Smooth muscle cell (in vitro differentiated cells): ENCODE data around the gene HSD17B3. TPM values are rescaled to one million over a fixed set of nuclear protein-coding genes. Genes with fewer than 3 reads are reported as not detected.
"Not testable (repeated sequence)": the region's sequence is repeated elsewhere in the genome, so short reads cannot be mapped to it uniquely, and the experiment has no call there.

ENCODE experiments used
- DNase-seq: peaks from one replicate; lab custom pipeline; 2025; ENCODE audit not compliant: unreplicated experiment; lab: John Stamatoyannopoulos, UW
- H2AFZ ChIP-seq: fragments of 200-600 bp; sonication (generic); 2 replicates; pipeline ENCODE4 v1.6.0; 2016; ENCODE audit warnings: antibody characterized with exemption, low read depth, mild to moderate bottlenecking
- H3F3A ChIP-seq: fragments of 200-600 bp; sonication (generic); 2 replicates; pipeline ENCODE4 v1.6.0; 2017; ENCODE audit warnings: antibody characterized with exemption, low read depth
- H3K27ac ChIP-seq: fragments of 200-600 bp; sonication (generic); 2 replicates; pipeline ENCODE4 v1.5.1; 2016; ENCODE audit warnings: low read depth, mild to moderate bottlenecking
- H3K27me3 ChIP-seq: fragments of 200-600 bp; sonication (generic); 2 replicates; pipeline ENCODE4 v1.6.1; 2016; ENCODE audit warnings: low read depth, mild to moderate bottlenecking
- H3K36me3 ChIP-seq: fragments of 200-600 bp; sonication (generic); 2 replicates; pipeline ENCODE4 v1.5.1; 2016; ENCODE audit warnings: low read depth
- H3K4me1 ChIP-seq: fragments of 200-600 bp; sonication (generic); 2 replicates; pipeline ENCODE4 v1.5.1; 2016; ENCODE audit warnings: low read depth
- H3K4me2 ChIP-seq: fragments of 200-600 bp; sonication (generic); 2 replicates; pipeline ENCODE4 v1.6.0; 2016; ENCODE audit warnings: mild to moderate bottlenecking
- H3K4me3 ChIP-seq: fragments of 200-600 bp; sonication (generic); 2 replicates; pipeline ENCODE4 v1.5.1; 2016; ENCODE audit warnings: mild to moderate bottlenecking
- H3K79me2 ChIP-seq: fragments of 200-600 bp; sonication (generic); 2 replicates; pipeline ENCODE4 v1.6.0; 2016; ENCODE audit warnings: low read depth, mild to moderate bottlenecking
- H3K9ac ChIP-seq: fragments of 200-600 bp; sonication (generic); 2 replicates; pipeline ENCODE4 v1.6.0; 2016; ENCODE audit warnings: low read depth
- H3K9me3 ChIP-seq: fragments of 200-600 bp; sonication (generic); replicated peaks from 2 replicates; pipeline ENCODE4 v1.5.1; 2016; ENCODE audit warnings: low read depth
- H4K20me1 ChIP-seq: fragments of 200-600 bp; sonication (generic); 2 replicates; pipeline ENCODE4 v1.6.0; 2016; ENCODE audit warnings: low read depth
- CTCF ChIP-seq: fragments of 200-600 bp; sonication (generic); IDR thresholded peaks from 2 replicates; pipeline ENCODE4 v1.5.1; 2017; ENCODE audit warnings: borderline replicate concordance, mild to moderate bottlenecking, antibody characterized with exemption; ENCODE audit not compliant: insufficient read depth, poor library complexity, severe bottlenecking
- WGBS: methylation state at CpG from one replicate; pipeline ENCODE4 v1.1.7; 2016; ENCODE audit warnings: low lambda C conversion rate; 5-methylcytosine and 5-hydroxymethylcytosine counted together
- polyA plus RNA-seq: library from polyadenylated mRNA; unstranded; fragments of >200 nt; fragmentation: Nextera tagmentation; extraction: Ambion mirVana; gene quantifications from 2 replicates; pipeline ENCODE4 v1.2.1, GENCODE V29; 2016
- total RNA-seq: library from RNA; depleted of rRNA; stranded (reverse); fragments of >200 nt; gene quantifications from 2 replicates; pipeline ENCODE4 v1.2.3, GENCODE V29; 2014

Gene HSD17B3
- total and polyA plus RNA-seq, 2 experiments from 2014 or later = 0.31 to 0.40 TPM

- H3K27me3 ChIP-seq = no peaks in the 10 kb centered on the region
- H3F3A ChIP-seq = no peaks in the 10 kb centered on the region
- DNase-seq = no peak
- H3K27ac ChIP-seq = no peak overlapping the region
- WGBS = 78% methylated on average over 8 of the region's 8 CpGs
- H3K36me3 ChIP-seq = no peaks in the 10 kb centered on the region
- H3K4me3 ChIP-seq = no peak overlapping the region
- no peaks in the 10 kb centered on the region for H3K79me2 ChIP-seq
- no peak overlapping the region for H3K9ac ChIP-seq
- H3K4me1 ChIP-seq = peaks cover 8% of the 10 kb centered on the region
- no peak overlapping the region for H2AFZ ChIP-seq
- no peak for TF ChIP-seq CTCF
- H4K20me1 ChIP-seq = no peaks in the 10 kb centered on the region
- no peak overlapping the region for H3K4me2 ChIP-seq
- no peaks in the 10 kb centered on the region for H3K9me3 ChIP-seq
Observed at GRCh38 chr9:96320749-96321280, 18.8 kb upstream of the HSD17B3 start.

- H3K9ac ChIP-seq = no peak overlapping the region
- no peaks in the 10 kb centered on the region for H3K27me3 ChIP-seq
- no peaks in the 10 kb centered on the region for H3K79me2 ChIP-seq
- 87% methylated on average over 6 of the region's 6 CpGs for WGBS
- no peaks in the 10 kb centered on the region for H3K36me3 ChIP-seq
- TF ChIP-seq CTCF = no peak
- H3F3A ChIP-seq = no peaks in the 10 kb centered on the region
- no peak overlapping the region for H3K4me2 ChIP-seq
- no peak overlapping the region for H3K4me3 ChIP-seq
- H3K4me1 ChIP-seq = peaks cover 8% of the 10 kb centered on the region
- H4K20me1 ChIP-seq = no peaks in the 10 kb centered on the region
- no peaks in the 10 kb centered on the region for H3K9me3 ChIP-seq
- H2AFZ ChIP-seq = no peak overlapping the region
- DNase-seq = no peak
- H3K27ac ChIP-seq = no peak overlapping the region
Observed at GRCh38 chr9:96318921-96319565, 17.1 kb upstream of the HSD17B3 start.

- H3K27ac ChIP-seq = no peak overlapping the region
- no peaks in the 10 kb centered on the region for H3F3A ChIP-seq
- H3K36me3 ChIP-seq = no peaks in the 10 kb centered on the region
- H3K4me1 ChIP-seq = peaks cover 8% of the 10 kb centered on the region
- no peaks in the 10 kb centered on the region for H3K79me2 ChIP-seq
- H2AFZ ChIP-seq = no peak overlapping the region
- no peaks in the 10 kb centered on the region for H3K9me3 ChIP-seq
- H3K4me3 ChIP-seq = no peak overlapping the region
- peak; percentile 99 for TF ChIP-seq CTCF
- H4K20me1 ChIP-seq = no peaks in the 10 kb centered on the region
- no peak overlapping the region for H3K4me2 ChIP-seq
- H3K27me3 ChIP-seq = no peaks in the 10 kb centered on the region
- 66% methylated on average over 9 of the region's 9 CpGs for WGBS
- DNase-seq = peak; percentile 9
- H3K9ac ChIP-seq = no peak overlapping the region
Observed at GRCh38 chr9:96317335-96317980, 15.5 kb upstream of the HSD17B3 start.

GRCh38 chr9:96309850-96310249, 7.9 kb upstream of the HSD17B3 start:
- DNase-seq = no peak
- Histone ChIP-seq H3K27ac (no peak overlapping the region), H3K9me3 (no peaks in the 10 kb centered on the region), H3F3A (no peaks in the 10 kb centered on the region), H3K27me3 (no peaks in the 10 kb centered on the region), H2AFZ (no peak overlapping the region), H4K20me1 (no peaks in the 10 kb centered on the region), H3K4me1 (no peaks in the 10 kb centered on the region), H3K4me3 (no peak overlapping the region), H3K36me3 (no peaks in the 10 kb centered on the region), H3K9ac (no peak overlapping the region), H3K4me2 (no peak overlapping the region), H3K79me2 (no peaks in the 10 kb centered on the region)
- WGBS = 98% methylated on average over 7 of the region's 7 CpGs
- TF ChIP-seq CTCF = no peak

- not testable (repeated sequence) for H3K36me3 ChIP-seq, H3K4me1 ChIP-seq, H3K4me2 ChIP-seq, DNase-seq, H3K27ac ChIP-seq, H2AFZ ChIP-seq, H3K79me2 ChIP-seq, H4K20me1 ChIP-seq, H3K4me3 ChIP-seq, H3K27me3 ChIP-seq, H3K9ac ChIP-seq, H3F3A ChIP-seq, H3K9me3 ChIP-seq
- WGBS = 97% methylated on average over 6 of the region's 6 CpGs
Observed at GRCh38 chr9:96306958-96307357, 5.0 kb upstream of the HSD17B3 start.
